ENCODE results near the gene OR2B3. TPM values are rescaled to one million over a fixed set of nuclear protein-coding genes. Genes with fewer than 3 reads are reported as not detected.

Gene OR2B3
- total and polyA plus RNA-seq, 2 donors (not counting 1 experiment from before 2014, with no cell fraction given) = not detected

DNA sequence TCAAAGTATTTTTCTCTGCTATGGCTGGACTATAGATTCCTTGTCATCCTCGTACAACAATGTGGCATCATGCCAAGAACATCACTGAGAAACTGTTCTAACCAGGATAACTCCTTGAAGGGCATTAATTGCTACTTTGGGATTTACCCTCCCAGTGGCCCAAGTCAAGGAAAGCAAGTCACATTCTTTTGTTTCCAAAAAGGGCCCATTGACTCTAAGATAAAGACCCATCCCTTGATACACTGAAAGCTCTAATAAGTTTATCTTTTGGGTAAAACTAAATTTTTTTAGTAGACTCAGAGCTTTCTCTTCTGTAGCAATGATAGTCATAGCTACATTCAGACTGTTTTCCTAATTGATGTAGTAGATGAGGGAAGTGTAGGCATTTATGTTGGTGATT is 20.6 kb upstream of the OR2B3 start, which contains the start of gene OR2J3:
Gene OR2J3 (plus strand): TSS at position 301 of the 400 bp plus-strand sequence. CDS start 3,833 bp downstream, outside the sequence.
- no peak for DNase-seq (ENCODE audit: low read depth in 2 of 2)
- Histone ChIP-seq H3K79me2 (ENCODE audit: control insufficient read depth, insufficient read depth, low read length) (no peaks in the 10 kb centered on the region), H3K36me3 (ENCODE audit: control insufficient read depth, insufficient read depth, low read length) (no peaks in the 10 kb centered on the region), H3K27me3 (ENCODE audit: control insufficient read depth, insufficient read depth, low read length) (no peaks in the 10 kb centered on the region), H3K9ac (ENCODE audit: insufficient read depth, low read length) (no peak within 1 kb of the TSS), H3K4me2 (ENCODE audit: extremely low read depth, insufficient read depth, low read length) (no peak within 1 kb of the TSS), H3K9me3 (ENCODE audit: control insufficient read depth, insufficient read depth, low read depth, low read length) (no peaks in the 10 kb centered on the region), H3K4me1 (ENCODE audit: control insufficient read depth, extremely low read depth, insufficient read depth, low read length) (no peaks in the 10 kb centered on the region), H4K20me1 (ENCODE audit: control insufficient read depth, extremely low read depth, insufficient read depth, low read length) (no peaks in the 10 kb centered on the region), H2AFZ (ENCODE audit: low read length) (no peak within 1 kb of the TSS), H3K4me3 (replicated peaks in 1 of 4; ENCODE audit: control extremely low read depth in 1 of 4, insufficient read depth in 1 of 4, low read depth in 3 of 4, low read length in 4 of 4) (no peak within 1 kb of the TSS), H3K27ac (ENCODE audit: insufficient read depth, low read length) (no peak within 1 kb of the TSS)
- TF ChIP-seq, protein P1, sequence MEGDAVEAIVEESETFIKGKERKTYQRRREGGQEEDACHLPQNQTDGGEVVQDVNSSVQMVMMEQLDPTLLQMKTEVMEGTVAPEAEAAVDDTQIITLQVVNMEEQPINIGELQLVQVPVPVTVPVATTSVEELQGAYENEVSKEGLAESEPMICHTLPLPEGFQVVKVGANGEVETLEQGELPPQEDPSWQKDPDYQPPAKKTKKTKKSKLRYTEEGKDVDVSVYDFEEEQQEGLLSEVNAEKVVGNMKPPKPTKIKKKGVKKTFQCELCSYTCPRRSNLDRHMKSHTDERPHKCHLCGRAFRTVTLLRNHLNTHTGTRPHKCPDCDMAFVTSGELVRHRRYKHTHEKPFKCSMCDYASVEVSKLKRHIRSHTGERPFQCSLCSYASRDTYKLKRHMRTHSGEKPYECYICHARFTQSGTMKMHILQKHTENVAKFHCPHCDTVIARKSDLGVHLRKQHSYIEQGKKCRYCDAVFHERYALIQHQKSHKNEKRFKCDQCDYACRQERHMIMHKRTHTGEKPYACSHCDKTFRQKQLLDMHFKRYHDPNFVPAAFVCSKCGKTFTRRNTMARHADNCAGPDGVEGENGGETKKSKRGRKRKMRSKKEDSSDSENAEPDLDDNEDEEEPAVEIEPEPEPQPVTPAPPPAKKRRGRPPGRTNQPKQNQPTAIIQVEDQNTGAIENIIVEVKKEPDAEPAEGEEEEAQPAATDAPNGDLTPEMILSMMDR (conservative IDR thresholded peaks at IDR 0.05 in 1 of 2, IDR thresholded peaks at IDR 0.05 in 1 of 2; ENCODE audit: low read depth in 1 of 2, low read length in 2 of 2) = no peak
- no peak for TF ChIP-seq EZH2 (IDR thresholded peaks at IDR 0.05; ENCODE audit: low read length, missing control alignments)

GRCh38 chr6:29099190-29099589 is 12.1 kb upstream of the OR2B3 start, which contains the start of gene OR2J1:
Gene OR2J1, plus strand, starts transcription at chr6:29099490. Its CDS starts 1,453 bp downstream, at chr6:29100943.
- H2AFZ ChIP-seq (ENCODE audit: low read length) = no peak within 1 kb of the TSS
- H3K4me3 ChIP-seq (replicated peaks in 1 of 4; ENCODE audit: control extremely low read depth in 1 of 4, insufficient read depth in 1 of 4, low read depth in 3 of 4, low read length in 4 of 4) = no peak within 1 kb of the TSS
- no peaks in the 10 kb centered on the region for H3K79me2 ChIP-seq (ENCODE audit: control insufficient read depth, insufficient read depth, low read length)
- no peaks in the 10 kb centered on the region for H4K20me1 ChIP-seq (ENCODE audit: control insufficient read depth, extremely low read depth, insufficient read depth, low read length)
- no peaks in the 10 kb centered on the region for H3K9me3 ChIP-seq (ENCODE audit: control insufficient read depth, insufficient read depth, low read depth, low read length)
- DNase-seq (ENCODE audit: low read depth in 2 of 2) = no peak
- H3K9ac ChIP-seq (ENCODE audit: insufficient read depth, low read length) = no peak within 1 kb of the TSS
- no peak within 1 kb of the TSS for H3K4me2 ChIP-seq (ENCODE audit: extremely low read depth, insufficient read depth, low read length)
- H3K27ac ChIP-seq (ENCODE audit: insufficient read depth, low read length) = no peak within 1 kb of the TSS
- no peaks in the 10 kb centered on the region for H3K27me3 ChIP-seq (ENCODE audit: control insufficient read depth, insufficient read depth, low read length)
- TF ChIP-seq, protein P1 (conservative IDR thresholded peaks at IDR 0.05 in 1 of 2, IDR thresholded peaks at IDR 0.05 in 1 of 2; ENCODE audit: low read depth in 1 of 2, low read length in 2 of 2) = no peak
- TF ChIP-seq EZH2 (IDR thresholded peaks at IDR 0.05; ENCODE audit: low read length, missing control alignments) = no peak
- H3K36me3 ChIP-seq (ENCODE audit: control insufficient read depth, insufficient read depth, low read length) = no peaks in the 10 kb centered on the region
- H3K4me1 ChIP-seq (ENCODE audit: control insufficient read depth, extremely low read depth, insufficient read depth, low read length) = no peaks in the 10 kb centered on the region

DNA sequence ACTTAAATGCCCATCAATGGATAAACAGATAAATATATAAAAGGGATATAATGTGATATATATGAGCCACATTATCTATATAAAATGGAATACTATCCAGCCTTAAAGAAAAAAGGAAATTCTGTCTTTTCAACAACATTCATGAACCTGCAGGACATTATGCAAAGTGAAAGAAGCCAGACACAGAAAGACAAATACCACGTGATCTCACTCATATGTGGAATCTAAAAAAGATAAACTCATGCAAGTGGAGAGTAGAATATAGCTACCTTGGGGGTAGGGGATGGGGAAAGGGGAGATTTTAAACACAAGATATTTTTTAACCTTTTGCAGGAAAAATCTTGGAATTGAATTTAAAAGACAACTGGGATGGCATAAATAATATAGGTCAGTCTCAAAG is 10.7 kb upstream of the OR2B3 start:
- Histone ChIP-seq H3K27ac (ENCODE audit: insufficient read depth, low read length) (no peak overlapping the region), H4K20me1 (ENCODE audit: control insufficient read depth, extremely low read depth, insufficient read depth, low read length) (no peaks in the 10 kb centered on the region), H3K9me3 (ENCODE audit: control insufficient read depth, insufficient read depth, low read depth, low read length) (no peaks in the 10 kb centered on the region), H3K79me2 (ENCODE audit: control insufficient read depth, insufficient read depth, low read length) (no peaks in the 10 kb centered on the region), H3K4me2 (ENCODE audit: extremely low read depth, insufficient read depth, low read length) (no peak overlapping the region), H2AFZ (ENCODE audit: low read length) (no peak overlapping the region), H3K4me1 (ENCODE audit: control insufficient read depth, extremely low read depth, insufficient read depth, low read length) (no peaks in the 10 kb centered on the region), H3K9ac (ENCODE audit: insufficient read depth, low read length) (no peak overlapping the region), H3K36me3 (ENCODE audit: control insufficient read depth, insufficient read depth, low read length) (no peaks in the 10 kb centered on the region), H3K4me3 (replicated peaks in 1 of 4; ENCODE audit: control extremely low read depth in 1 of 4, insufficient read depth in 1 of 4, low read depth in 3 of 4, low read length in 4 of 4) (no peak overlapping the region), H3K27me3 (ENCODE audit: control insufficient read depth, insufficient read depth, low read length) (no peaks in the 10 kb centered on the region)
- no peak for TF ChIP-seq EZH2 (IDR thresholded peaks at IDR 0.05; ENCODE audit: low read length, missing control alignments)
- TF ChIP-seq, protein P1 (conservative IDR thresholded peaks at IDR 0.05 in 1 of 2, IDR thresholded peaks at IDR 0.05 in 1 of 2; ENCODE audit: low read depth in 1 of 2, low read length in 2 of 2) = no peak
- no peak for DNase-seq (ENCODE audit: low read depth in 2 of 2)

Data from fibroblast of lung (primary cell).